Astrocyte of the spinal cord (primary cell): ENCODE data around the gene LRP1B.

ENCODE experiments used
- DNase-seq: peaks from one replicate; pipeline ENCODE4 v3.0.0; 2011; ENCODE audit warnings: low read depth, low spot score
- H3K4me3 ChIP-seq: 2 replicates; pipeline ENCODE4 v1.5.1; 2011; ENCODE audit warnings: low read depth, mild to moderate bottlenecking, low read length, moderate library complexity
- CTCF ChIP-seq: IDR thresholded peaks from 2 replicates; pipeline ENCODE4 v1.5.1; 2012; ENCODE audit warnings: low read depth, mild to moderate bottlenecking, low read length, inconsistent platforms
- in situ Hi-C: cut with HindIII; loops from 2 replicates; pipeline ENCODE4 v1.10.0; 2017; ENCODE audit warnings: low sequenced_read_pairs

LRP1B gene

GRCh38 chr2:141704541-141704940 lies 426.3 kb downstream of the LRP1B start:
- TF ChIP-seq CTCF = no peak
- no peak for DNase-seq
- in situ Hi-C loops = no loop called here
- no peak overlapping the region for H3K4me3 ChIP-seq

GRCh38 chr2:141703501-141703900 lies 427.3 kb downstream of the LRP1B start:
- in situ Hi-C loops = no loop called here
- no peak for DNase-seq
- no peak for TF ChIP-seq CTCF
- no peak overlapping the region for H3K4me3 ChIP-seq

DNA sequence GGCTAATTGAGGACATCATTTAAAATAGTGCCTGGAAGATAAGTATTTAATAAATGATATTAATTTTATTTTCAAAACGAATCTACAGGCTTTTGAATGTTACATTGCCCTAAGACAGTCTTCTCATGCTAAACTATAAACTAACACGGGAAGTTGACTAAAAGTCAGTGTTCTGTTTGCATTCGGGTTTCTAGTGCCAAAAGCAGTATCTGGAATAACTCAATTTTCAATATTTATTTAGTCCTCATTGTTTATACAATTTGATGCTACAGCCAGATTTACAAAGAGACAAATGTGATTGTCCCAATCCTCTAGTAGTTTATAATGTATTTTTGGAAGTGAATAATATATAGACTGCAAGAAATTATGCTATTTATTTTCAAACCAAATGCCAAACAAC lies 429.2 kb downstream of the LRP1B start:
- DNase-seq = no peak
- no peak for TF ChIP-seq CTCF
- in situ Hi-C loops = no loop called here
- H3K4me3 ChIP-seq = no peak overlapping the region

GRCh38 chr2:141699573-141699972 lies 431.2 kb downstream of the LRP1B start:
- in situ Hi-C loops = no loop called here
- DNase-seq = no peak

GRCh38 chr2:141698500-141698899 lies 432.3 kb downstream of the LRP1B start:
- no peak for TF ChIP-seq CTCF
- in situ Hi-C loops = no loop called here
- H3K4me3 ChIP-seq = no peak overlapping the region
- DNase-seq = no peak

More at GRCh38 chr2:141699573-141699972, 431.2 kb downstream of the LRP1B start:
- H3K4me3 ChIP-seq = no peak overlapping the region
- TF ChIP-seq CTCF = no peak

GRCh38 chr2:141697035-141697434 lies 433.8 kb downstream of the LRP1B start:
- no peak overlapping the region for H3K4me3 ChIP-seq
- no peak for DNase-seq
- in situ Hi-C loops = no loop called here
- TF ChIP-seq CTCF = no peak

DNA sequence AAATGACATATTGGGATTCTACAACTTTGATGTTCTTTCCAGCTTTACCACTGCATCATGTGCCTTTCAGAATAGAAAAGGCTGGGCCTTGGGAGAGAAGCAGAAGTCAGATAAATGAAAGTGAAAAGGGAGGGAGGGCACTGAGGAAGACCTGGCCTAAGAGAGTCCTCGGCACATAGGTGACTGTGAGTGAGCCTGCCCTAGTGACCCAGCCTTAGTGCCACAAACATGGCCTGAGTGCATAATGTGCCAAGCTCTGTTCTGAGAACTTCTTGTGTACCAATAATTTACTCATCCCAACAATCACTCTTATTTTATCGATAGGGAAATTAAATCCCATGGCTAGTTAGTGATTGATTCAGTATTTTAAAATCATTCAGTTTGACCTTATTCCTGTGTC lies 436.6 kb downstream of the LRP1B start:
- TF ChIP-seq CTCF = no peak
- H3K4me3 ChIP-seq = no peak overlapping the region
- in situ Hi-C loops = no loop called here
- no peak for DNase-seq
